GM12878 (cell line): Measurements from ENCODE around the gene LONRF2. TPM values are rescaled to one million over a fixed set of nuclear protein-coding genes. Genes with fewer than 3 reads are reported as not detected.

Experiments used
- ATAC-seq: fragments of 200-7000 bp; cut with Tn5 transposase; 3 replicates; pipeline ENCODE4 v1.9.1; 2020; ENCODE audit warnings: mild to moderate bottlenecking, moderate library complexity
- BruUV-seq: library from RNA; stranded (reverse); fragments of 400-500 nt; replicated peaks from 2 replicates; lab custom pipeline; 2021; lab: Mats Ljungman, UMichigan
- CTCF ChIA-PET: fragments of 300-600 bp; sonication (Branson Sonifier 250); formaldehyde crosslinking; extraction: SDS; loops from one replicate; lab custom pipeline; 2021; ENCODE audit warnings: inconsistent platforms; lab: Yijun Ruan, JAX
- POLR2A ChIA-PET: fragments of 350-600 bp; formaldehyde crosslinking; extraction: SDS; loops from one replicate; lab custom pipeline; 2021; ENCODE audit warnings: inconsistent platforms; lab: Charles Lee
- RAD21 ChIA-PET: fragments of 300-600 bp; sonication (Branson Sonifier 250); formaldehyde crosslinking; loops from one replicate; lab custom pipeline; 2023; ENCODE audit warnings: antibody characterized with exemption; ENCODE audit not compliant: unreplicated experiment; lab: Charles Lee
- SMC1A ChIA-PET: fragments of 300-600 bp; sonication (Branson Sonifier 250); formaldehyde crosslinking; loops from one replicate; lab custom pipeline; 2023; ENCODE audit not compliant: unreplicated experiment, uncharacterized antibody; lab: Charles Lee
- DNase-seq: peaks from one replicate; pipeline ENCODE4 v3.0.0-alpha.2; 2011; ENCODE audit warnings: low read depth, low spot score
- FAIRE-seq: peaks from 3 replicates; lab custom pipeline; 2011; peaks lifted over from hg19 to GRCh38; lab: Jason Lieb, UNC
- H2AFZ ChIP-seq: 2 replicates; pipeline ENCODE4 v1.6.0; 2011; ENCODE audit warnings: low read depth, low read length, control low read depth; ENCODE audit not compliant: control insufficient read depth
- H3K27ac ChIP-seq: 2 replicates; pipeline ENCODE4 v1.5.1; 2011; ENCODE audit warnings: control low read depth; ENCODE audit not compliant: control insufficient read depth, insufficient read depth
- H3K27me3 ChIP-seq, 2 experiments: replicated peaks in 1 of 2; 2 replicates each; pipeline versions ENCODE4 v1.6.0 to v1.6.1; 2011; ENCODE audit warnings: low read length in 1 of 2; ENCODE audit not compliant: control insufficient read depth in 2 of 2, insufficient read depth in 2 of 2
- H3K36me3 ChIP-seq, 2 experiments: 2 replicates each; pipeline ENCODE4 v1.5.1; 2011; ENCODE audit warnings: low read length in 1 of 2; ENCODE audit not compliant: control insufficient read depth in 2 of 2, insufficient read depth in 2 of 2
- H3K4me1 ChIP-seq: 2 replicates; pipeline ENCODE4 v1.6.1; 2011; ENCODE audit warnings: mild to moderate bottlenecking, low read length, moderate library complexity, mixed read lengths; ENCODE audit not compliant: control insufficient read depth, insufficient read depth
- H3K4me2 ChIP-seq: 2 replicates; pipeline ENCODE4 v1.6.0; 2011; ENCODE audit warnings: control low read depth; ENCODE audit not compliant: control insufficient read depth, insufficient read depth
- H3K4me3 ChIP-seq: fragments of 200-600 bp; sonication (generic); 2 replicates; pipeline ENCODE4 v1.5.1; 2016
- H3K79me2 ChIP-seq: 2 replicates; pipeline ENCODE4 v1.6.0; 2011; ENCODE audit warnings: low read length; ENCODE audit not compliant: control insufficient read depth, insufficient read depth
- H3K9ac ChIP-seq: 2 replicates; pipeline ENCODE4 v1.8.0; 2011; ENCODE audit warnings: low read length, control low read depth, mixed read lengths; ENCODE audit not compliant: control insufficient read depth, insufficient read depth
- H3K9me3 ChIP-seq: replicated peaks from 3 replicates; pipeline ENCODE4 v1.5.1; 2011; ENCODE audit warnings: mild to moderate bottlenecking, low read length; ENCODE audit not compliant: control insufficient read depth, insufficient read depth
- H4K20me1 ChIP-seq: 2 replicates; pipeline ENCODE4 v1.6.0; 2011; ENCODE audit not compliant: control insufficient read depth, insufficient read depth
- CBX5 ChIP-seq: sonication (generic); IDR thresholded peaks from 2 replicates; pipeline ENCODE4 v1.6.1; 2016; ENCODE audit warnings: low read depth, moderate library complexity, mild to moderate bottlenecking, inconsistent platforms
- FOXK2 ChIP-seq: fragments of 450-650 bp; IDR thresholded peaks from 2 replicates; pipeline ENCODE4 v1.6.1; 2017; ENCODE audit warnings: mild to moderate bottlenecking, moderate library complexity
- MYC ChIP-seq: IDR thresholded peaks from 2 replicates; pipeline ENCODE4 v1.6.1; 2011; ENCODE audit warnings: mild to moderate bottlenecking, low read length, moderate library complexity, inconsistent platforms; ENCODE audit not compliant: insufficient read depth, insufficient replicate concordance, insufficient read length, severe bottlenecking
- NRF1 ChIP-seq: conservative IDR thresholded peaks from 2 replicates; pipeline ENCODE4 v1.6.1; 2011; ENCODE audit warnings: mild to moderate bottlenecking, low read depth, low read length, improper control_type of control experiment
- RAD51 ChIP-seq: fragments of 450-650 bp; IDR thresholded peaks from 2 replicates; pipeline ENCODE4 v1.6.1; 2016; ENCODE audit warnings: moderate library complexity, mild to moderate bottlenecking, inconsistent platforms
- RB1 ChIP-seq: fragments of 450-650 bp; formaldehyde crosslinking; IDR thresholded peaks from 2 replicates; pipeline ENCODE4 v1.6.1; 2017; ENCODE audit warnings: mild to moderate bottlenecking, borderline replicate concordance
- SIX5 ChIP-seq: IDR thresholded peaks from 2 replicates; pipeline ENCODE4 v1.6.1; 2011; ENCODE audit warnings: mild to moderate bottlenecking, low read depth, low read length, moderate library complexity; ENCODE audit not compliant: severe bottlenecking
- SUPT20H ChIP-seq: IDR thresholded peaks from 2 replicates; pipeline ENCODE4 v1.6.1; 2011; ENCODE audit warnings: low read depth, mild to moderate bottlenecking, low read length, moderate library complexity, borderline replicate concordance; ENCODE audit not compliant: control insufficient read depth
- TCF3 ChIP-seq: IDR thresholded peaks from 2 replicates; pipeline ENCODE4 v1.6.1; 2012; ENCODE audit warnings: low read depth, mild to moderate bottlenecking, low read length, borderline replicate concordance; ENCODE audit not compliant: insufficient read depth
- ZBED1 ChIP-seq: IDR thresholded peaks from 2 replicates; pipeline ENCODE4 v1.6.1; 2016; ENCODE audit warnings: borderline replicate concordance
- ZNF384 ChIP-seq: IDR thresholded peaks from 2 replicates; pipeline ENCODE4 v1.6.1; 2012; ENCODE audit warnings: low read depth, mild to moderate bottlenecking, low read length, improper control_type of control experiment, borderline replicate concordance
- WGBS: methylation state at CpG from one replicate; pipeline ENCODE4 v1.1.6; 2016; ENCODE audit warnings: low lambda C conversion rate; ENCODE audit not compliant: insufficient replicate concordance, insufficient coverage; ENCODE audit errors: missing lambda C conversion rate; 5-methylcytosine and 5-hydroxymethylcytosine counted together
- in situ Hi-C: fragments of 300-500 bp; cut with MboI; formaldehyde crosslinking; loops from 9 replicates; pipeline ENCODE4 v1.14.3; 2018; ENCODE audit warnings: mixed read lengths
- intact Hi-C: fragments of 100-400 bp; cut with micrococcal nuclease; formaldehyde crosslinking; loops from one replicate; pipeline ENCODE4 v1.14.2; 2022; ENCODE audit not compliant: unreplicated experiment
- polyA plus RNA-seq, 11 experiments: library from polyadenylated mRNA; depleted of rRNA in 4 of 11; unstranded in 6 of 11; stranded (reverse) in 5 of 11; fragments of >200 nt; fragmentation: Nextera tagmentation in 4 of 11; fragmentation: Illumina TruSeq in 1 of 11; extraction: Ambion mirVana in 4 of 11; extraction: Trizol in 1 of 11; gene quantifications; 1 replicate in 1 of 11; 2 replicates in 10 of 11; pipeline versions ENCODE4 v1.2.1 to v1.2.3, GENCODE V29; 2011 to 2016; ENCODE audit warnings: inconsistent platforms in 2 of 11, missing spikeins in 2 of 11, low read depth in 1 of 11
- total RNA-seq, 4 experiments: library from RNA; depleted of rRNA in 3 of 4; stranded (reverse); fragments of >200 nt in 3 of 4; fragmentation: Illumina TruSeq in 1 of 4; extraction: Trizol in 1 of 4; gene quantifications; 2 replicates each; pipeline versions ENCODE4 v1.2.1 to v1.2.3, GENCODE V29; 2013 to 2021
- TF ChIP-seq, protein P1 (sequence below): fragments of 450-650 bp; formaldehyde crosslinking; IDR thresholded peaks from 2 replicates; pipeline ENCODE4 v1.4.0; 2022; ENCODE audit warnings: mild to moderate bottlenecking, moderate library complexity
- TF ChIP-seq, protein P2 (sequence below): fragments of 450-650 bp; IDR thresholded peaks from 2 replicates; pipeline ENCODE4 v1.6.1; 2017; ENCODE audit warnings: mild to moderate bottlenecking, low read depth, inconsistent platforms; ENCODE audit not compliant: poor library complexity, severe bottlenecking

LONRF2 gene
- total and polyA plus RNA-seq, 10 of the 15 experiments (the other 5 are each of a cell fraction or from before 2014, with no cell fraction given): under 0.01 to 0.04 (median 0.01) TPM; not detected in 4

DNA sequence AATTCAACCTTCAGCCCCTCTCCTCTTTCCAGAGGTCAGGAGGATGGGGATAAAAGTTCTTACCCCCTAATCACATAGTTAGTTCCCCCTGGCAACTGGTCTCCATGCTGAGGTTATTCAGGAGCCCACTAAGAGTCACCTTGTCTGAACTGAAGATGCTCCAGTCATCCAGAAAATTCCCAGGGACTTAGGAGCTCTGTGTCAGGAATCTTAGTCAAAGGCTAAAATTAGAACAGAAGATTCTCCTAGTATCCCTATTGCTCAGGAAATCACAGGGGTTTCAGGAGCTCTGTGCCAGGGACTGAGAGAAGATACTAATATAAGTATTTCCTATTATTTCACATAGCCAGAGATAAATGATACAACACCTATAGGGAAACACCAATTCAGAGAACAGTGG lies 37.3 kb upstream of the LONRF2 start:
- Histone ChIP-seq H2AFZ (no peak overlapping the region), H3K4me3 (no peak overlapping the region), H3K4me2 (no peak overlapping the region)
- intact Hi-C loops: no loop called here
- no peak for TF ChIP-seq RB1
- TF ChIP-seq, all 136 proteins: peak for 0
- H3K27ac ChIP-seq: no peak overlapping the region
- no peaks in the 10 kb centered on the region for H4K20me1 ChIP-seq
- ChIA-PET RAD21 (no interaction called here), CTCF (no interaction called here), POLR2A (no interaction called here), SMC1A (interaction anchor here (0.6 kb wide), 1 partner anchor 11 kb away, joined by 3 read pairs; no protein-coding TSS in a partner anchor)
- H3K27me3 ChIP-seq: no peaks in the 10 kb centered on the region
- BruUV-seq: no TSS peak
- H3K79me2 ChIP-seq: no peaks in the 10 kb centered on the region
- in situ Hi-C loops: no loop called here
- ATAC-seq (no peak), FAIRE-seq (no peak), DNase-seq (no peak)
- H3K4me1 ChIP-seq: no peaks in the 10 kb centered on the region
- H3K9me3 ChIP-seq: no peaks in the 10 kb centered on the region; the same call in 1 of the 3 replicates
- no peaks in the 10 kb centered on the region for H3K36me3 ChIP-seq
- no peak overlapping the region for H3K9ac ChIP-seq

DNA sequence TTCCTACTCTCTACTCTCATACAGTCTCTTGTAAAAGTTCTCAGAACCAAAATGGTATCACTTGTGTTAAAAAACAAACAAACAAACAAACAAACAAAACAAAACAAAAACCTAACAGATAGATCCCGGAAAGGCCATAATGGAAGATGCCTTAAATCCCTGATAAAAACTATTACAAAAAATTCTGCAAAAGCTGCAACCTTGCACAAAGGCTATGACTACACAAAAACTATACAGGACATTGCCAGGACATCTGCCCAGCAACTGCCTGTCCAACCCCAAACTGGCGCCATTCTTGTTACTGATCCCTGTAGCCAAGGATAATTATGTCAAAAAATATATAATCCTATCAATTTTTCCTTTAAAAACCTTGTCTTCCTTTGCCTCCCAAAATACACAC lies 36.3 kb upstream of the LONRF2 start:
- no peak overlapping the region for H2AFZ ChIP-seq
- FAIRE-seq: no peak
- H3K9me3 ChIP-seq: no peaks in the 10 kb centered on the region; the same call in 1 of the 3 replicates
- BruUV-seq: no TSS peak
- H4K20me1 ChIP-seq: no peaks in the 10 kb centered on the region
- no peak overlapping the region for H3K4me2 ChIP-seq
- DNase-seq: no peak
- ChIA-PET CTCF (no interaction called here), POLR2A (no interaction called here), RAD21 (no interaction called here), SMC1A (interaction anchor here (0.6 kb wide), 1 partner anchor 624 kb away, joined by 3 read pairs; no protein-coding TSS in a partner anchor)
- ATAC-seq: no peak
- no peaks in the 10 kb centered on the region for H3K27me3 ChIP-seq
- in situ Hi-C loops (no loop called here), intact Hi-C loops (no loop called here)
- no peaks in the 10 kb centered on the region for H3K4me1 ChIP-seq
- no peak overlapping the region for H3K27ac ChIP-seq
- H3K36me3 ChIP-seq: no peaks in the 10 kb centered on the region
- H3K4me3 ChIP-seq: no peak overlapping the region
- no peaks in the 10 kb centered on the region for H3K79me2 ChIP-seq
- no peak overlapping the region for H3K9ac ChIP-seq
- WGBS: 42% methylated on average over 2 of the region's 2 CpGs
- TF ChIP-seq SIX5: no peak
- TF ChIP-seq ZBED1: no peak
- TF ChIP-seq ZNF384: no peak
- TF ChIP-seq, protein P1, sequence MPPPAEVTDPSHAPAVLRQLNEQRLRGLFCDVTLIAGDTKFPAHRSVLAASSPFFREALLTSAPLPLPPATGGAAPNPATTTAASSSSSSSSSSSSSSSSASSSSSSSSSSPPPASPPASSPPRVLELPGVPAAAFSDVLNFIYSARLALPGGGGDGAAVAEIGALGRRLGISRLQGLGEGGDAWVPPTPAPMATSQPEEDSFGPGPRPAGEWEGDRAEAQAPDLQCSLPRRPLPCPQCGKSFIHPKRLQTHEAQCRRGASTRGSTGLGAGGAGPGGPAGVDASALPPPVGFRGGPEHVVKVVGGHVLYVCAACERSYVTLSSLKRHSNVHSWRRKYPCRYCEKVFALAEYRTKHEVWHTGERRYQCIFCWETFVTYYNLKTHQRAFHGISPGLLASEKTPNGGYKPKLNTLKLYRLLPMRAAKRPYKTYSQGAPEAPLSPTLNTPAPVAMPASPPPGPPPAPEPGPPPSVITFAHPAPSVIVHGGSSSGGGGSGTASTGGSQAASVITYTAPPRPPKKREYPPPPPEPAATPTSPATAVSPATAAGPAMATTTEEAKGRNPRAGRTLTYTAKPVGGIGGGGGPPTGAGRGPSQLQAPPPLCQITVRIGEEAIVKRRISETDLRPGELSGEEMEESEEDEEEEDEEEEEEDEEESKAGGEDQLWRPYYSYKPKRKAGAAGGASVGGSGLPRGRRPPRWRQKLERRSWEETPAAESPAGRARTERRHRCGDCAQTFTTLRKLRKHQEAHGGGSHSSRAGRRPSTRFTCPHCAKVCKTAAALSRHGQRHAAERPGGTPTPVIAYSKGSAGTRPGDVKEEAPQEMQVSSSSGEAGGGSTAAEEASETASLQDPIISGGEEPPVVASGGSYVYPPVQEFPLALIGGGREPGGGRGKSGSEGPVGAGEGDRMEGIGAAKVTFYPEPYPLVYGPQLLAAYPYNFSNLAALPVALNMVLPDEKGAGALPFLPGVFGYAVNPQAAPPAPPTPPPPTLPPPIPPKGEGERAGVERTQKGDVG (CRISPR knock-in tag): no peak
- TF ChIP-seq CBX5: no peak
- no peak for TF ChIP-seq TCF3
- TF ChIP-seq, protein P2, sequence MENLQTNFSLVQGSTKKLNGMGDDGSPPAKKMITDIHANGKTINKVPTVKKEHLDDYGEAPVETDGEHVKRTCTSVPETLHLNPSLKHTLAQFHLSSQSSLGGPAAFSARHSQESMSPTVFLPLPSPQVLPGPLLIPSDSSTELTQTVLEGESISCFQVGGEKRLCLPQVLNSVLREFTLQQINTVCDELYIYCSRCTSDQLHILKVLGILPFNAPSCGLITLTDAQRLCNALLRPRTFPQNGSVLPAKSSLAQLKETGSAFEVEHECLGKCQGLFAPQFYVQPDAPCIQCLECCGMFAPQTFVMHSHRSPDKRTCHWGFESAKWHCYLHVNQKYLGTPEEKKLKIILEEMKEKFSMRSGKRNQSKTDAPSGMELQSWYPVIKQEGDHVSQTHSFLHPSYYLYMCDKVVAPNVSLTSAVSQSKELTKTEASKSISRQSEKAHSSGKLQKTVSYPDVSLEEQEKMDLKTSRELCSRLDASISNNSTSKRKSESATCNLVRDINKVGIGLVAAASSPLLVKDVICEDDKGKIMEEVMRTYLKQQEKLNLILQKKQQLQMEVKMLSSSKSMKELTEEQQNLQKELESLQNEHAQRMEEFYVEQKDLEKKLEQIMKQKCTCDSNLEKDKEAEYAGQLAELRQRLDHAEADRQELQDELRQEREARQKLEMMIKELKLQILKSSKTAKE: no peak
- TF ChIP-seq FOXK2: no peak
- TF ChIP-seq NRF1: no peak
- TF ChIP-seq MYC: no peak
- TF ChIP-seq SUPT20H: no peak
- TF ChIP-seq RAD51: no peak
